RWPE2 (cell line): ENCODE data around the gene GPR65.

Experiments
- ATAC-seq: fragments of 200-7000 bp; cut with Tn5 transposase; 3 replicates; pipeline ENCODE4 v1.9.1; 2021; ENCODE audit warnings: low read depth
- DNase-seq: peaks from one replicate; pipeline ENCODE4 v3.0.0-alpha.2; 2020; ENCODE audit warnings: low spot score
- H3K27ac ChIP-seq: fragments of 450-650 bp; 2 replicates; pipeline ENCODE4 v1.5.1; 2017; ENCODE audit warnings: mild to moderate bottlenecking; ENCODE audit not compliant: poor library complexity, severe bottlenecking
- H3K27me3 ChIP-seq: fragments of 250-450 bp; sonication (Bioruptor Pico); 2 replicates; pipeline ENCODE4 v1.5.1; 2021; ENCODE audit warnings: mild to moderate bottlenecking, moderate library complexity; ENCODE audit not compliant: insufficient read depth, poor library complexity, severe bottlenecking
- H3K36me3 ChIP-seq: fragments of 250-450 bp; sonication (Bioruptor Pico); 2 replicates; pipeline ENCODE4 v1.5.1; 2020; ENCODE audit warnings: low read depth, mild to moderate bottlenecking, moderate library complexity
- H3K4me1 ChIP-seq: fragments of 250-450 bp; sonication (Bioruptor Pico); 2 replicates; pipeline ENCODE4 v1.5.1; 2021; ENCODE audit warnings: mild to moderate bottlenecking, moderate library complexity; ENCODE audit not compliant: insufficient read depth, poor library complexity, severe bottlenecking
- H3K4me3 ChIP-seq: fragments of 250-450 bp; sonication (Bioruptor Pico); 2 replicates; pipeline ENCODE4 v1.5.1; 2021; ENCODE audit warnings: mild to moderate bottlenecking, moderate library complexity; ENCODE audit not compliant: severe bottlenecking
- H3K9me3 ChIP-seq: fragments of 250-450 bp; sonication (Bioruptor Pico); 2 replicates; pipeline ENCODE4 v1.5.1; 2021; ENCODE audit warnings: mild to moderate bottlenecking, moderate library complexity; ENCODE audit not compliant: severe bottlenecking
- CTCF ChIP-seq: fragments of 450-650 bp; IDR thresholded peaks from one replicate; pipeline ENCODE4 v1.5.1; 2017; ENCODE audit warnings: mild to moderate bottlenecking, moderate library complexity; ENCODE audit not compliant: poor library complexity, severe bottlenecking

Gene GPR65

GRCh38 chr14:88063811-88064210 is 58.9 kb downstream of the GPR65 start:
- ATAC-seq (no peak), DNase-seq (no peak)
- TF ChIP-seq CTCF = no peak
- H3K27me3 ChIP-seq = no peaks in the 10 kb centered on the region
- H3K36me3 ChIP-seq = no peaks in the 10 kb centered on the region
- H3K27ac ChIP-seq = no peak overlapping the region
- no peaks in the 10 kb centered on the region for H3K4me1 ChIP-seq
- H3K9me3 ChIP-seq = no peaks in the 10 kb centered on the region
- no peak overlapping the region for H3K4me3 ChIP-seq
